Smooth muscle cell (in vitro differentiated cells): ENCODE measurements around the gene MYOM3. TPM values are rescaled to one million over a fixed set of nuclear protein-coding genes. Genes with fewer than 3 reads are reported as not detected.
"Not testable (repeated sequence)": the region's sequence is repeated elsewhere in the genome, so short reads cannot be mapped to it uniquely, and the experiment has no call there.

Experiments
- DNase-seq: peaks from one replicate; lab custom pipeline; 2025; ENCODE audit not compliant: unreplicated experiment; lab: John Stamatoyannopoulos, UW
- H2AFZ ChIP-seq: fragments of 200-600 bp; sonication (generic); 2 replicates; pipeline ENCODE4 v1.6.0; 2016; ENCODE audit warnings: antibody characterized with exemption, low read depth, mild to moderate bottlenecking
- H3F3A ChIP-seq: fragments of 200-600 bp; sonication (generic); 2 replicates; pipeline ENCODE4 v1.6.0; 2017; ENCODE audit warnings: antibody characterized with exemption, low read depth
- H3K27ac ChIP-seq: fragments of 200-600 bp; sonication (generic); 2 replicates; pipeline ENCODE4 v1.5.1; 2016; ENCODE audit warnings: low read depth, mild to moderate bottlenecking
- H3K27me3 ChIP-seq: fragments of 200-600 bp; sonication (generic); 2 replicates; pipeline ENCODE4 v1.6.1; 2016; ENCODE audit warnings: low read depth, mild to moderate bottlenecking
- H3K36me3 ChIP-seq: fragments of 200-600 bp; sonication (generic); 2 replicates; pipeline ENCODE4 v1.5.1; 2016; ENCODE audit warnings: low read depth
- H3K4me1 ChIP-seq: fragments of 200-600 bp; sonication (generic); 2 replicates; pipeline ENCODE4 v1.5.1; 2016; ENCODE audit warnings: low read depth
- H3K4me2 ChIP-seq: fragments of 200-600 bp; sonication (generic); 2 replicates; pipeline ENCODE4 v1.6.0; 2016; ENCODE audit warnings: mild to moderate bottlenecking
- H3K4me3 ChIP-seq: fragments of 200-600 bp; sonication (generic); 2 replicates; pipeline ENCODE4 v1.5.1; 2016; ENCODE audit warnings: mild to moderate bottlenecking
- H3K79me2 ChIP-seq: fragments of 200-600 bp; sonication (generic); 2 replicates; pipeline ENCODE4 v1.6.0; 2016; ENCODE audit warnings: low read depth, mild to moderate bottlenecking
- H3K9ac ChIP-seq: fragments of 200-600 bp; sonication (generic); 2 replicates; pipeline ENCODE4 v1.6.0; 2016; ENCODE audit warnings: low read depth
- H3K9me3 ChIP-seq: fragments of 200-600 bp; sonication (generic); replicated peaks from 2 replicates; pipeline ENCODE4 v1.5.1; 2016; ENCODE audit warnings: low read depth
- H4K20me1 ChIP-seq: fragments of 200-600 bp; sonication (generic); 2 replicates; pipeline ENCODE4 v1.6.0; 2016; ENCODE audit warnings: low read depth
- CTCF ChIP-seq: fragments of 200-600 bp; sonication (generic); IDR thresholded peaks from 2 replicates; pipeline ENCODE4 v1.5.1; 2017; ENCODE audit warnings: borderline replicate concordance, mild to moderate bottlenecking, antibody characterized with exemption; ENCODE audit not compliant: insufficient read depth, poor library complexity, severe bottlenecking
- WGBS: methylation state at CpG from one replicate; pipeline ENCODE4 v1.1.7; 2016; ENCODE audit warnings: low lambda C conversion rate; 5-methylcytosine and 5-hydroxymethylcytosine counted together
- polyA plus RNA-seq: library from polyadenylated mRNA; unstranded; fragments of >200 nt; fragmentation: Nextera tagmentation; extraction: Ambion mirVana; gene quantifications from 2 replicates; pipeline ENCODE4 v1.2.1, GENCODE V29; 2016
- total RNA-seq: library from RNA; depleted of rRNA; stranded (reverse); fragments of >200 nt; gene quantifications from 2 replicates; pipeline ENCODE4 v1.2.3, GENCODE V29; 2014

Gene MYOM3
- total and polyA plus RNA-seq, 2 experiments from 2014 or later = 0.18 to 0.26 TPM

- no peaks in the 10 kb centered on the region for H3K36me3 ChIP-seq
- no peak for TF ChIP-seq CTCF
- DNase-seq = no peak
- no peaks in the 10 kb centered on the region for H3K9me3 ChIP-seq
- no peaks in the 10 kb centered on the region for H3K27me3 ChIP-seq
- 81% methylated on average over 1 of the region's 1 CpG for WGBS
- H2AFZ ChIP-seq = no peak overlapping the region
- no peak overlapping the region for H3K9ac ChIP-seq
- no peak overlapping the region for H3K27ac ChIP-seq
- peaks cover 12% of the 10 kb centered on the region for H3F3A ChIP-seq
- peaks cover 5% of the 10 kb centered on the region for H4K20me1 ChIP-seq
- no peaks in the 10 kb centered on the region for H3K4me1 ChIP-seq
- H3K4me3 ChIP-seq = no peak overlapping the region
- no peaks in the 10 kb centered on the region for H3K79me2 ChIP-seq
- no peak overlapping the region for H3K4me2 ChIP-seq
Measured at GRCh38 chr1:24043345-24044032, 68.4 kb downstream of the MYOM3 start.

GRCh38 chr1:24042315-24042714 lies 69.6 kb downstream of the MYOM3 start:
- Histone ChIP-seq H3K27me3 (no peaks in the 10 kb centered on the region), H3K9me3 (no peaks in the 10 kb centered on the region), H3K4me2 (no peak overlapping the region), H3K4me3 (no peak overlapping the region), H2AFZ (no peak overlapping the region), H3F3A (peaks cover 12% of the 10 kb centered on the region), H3K36me3 (no peaks in the 10 kb centered on the region), H3K4me1 (no peaks in the 10 kb centered on the region), H3K79me2 (no peaks in the 10 kb centered on the region), H3K9ac (no peak overlapping the region), H3K27ac (no peak overlapping the region), H4K20me1 (peaks cover 5% of the 10 kb centered on the region)
- TF ChIP-seq CTCF = no peak
- no peak for DNase-seq
- 50% methylated on average over 4 of the region's 4 CpGs for WGBS

- Histone ChIP-seq H3K36me3 (no peaks in the 10 kb centered on the region), H3K9ac (no peak overlapping the region), H3K27ac (no peak overlapping the region), H3K27me3 (no peaks in the 10 kb centered on the region), H3K4me1 (no peaks in the 10 kb centered on the region), H3F3A (no peaks in the 10 kb centered on the region), H3K4me3 (no peak overlapping the region), H3K79me2 (no peaks in the 10 kb centered on the region), H3K4me2 (no peak overlapping the region), H3K9me3 (no peaks in the 10 kb centered on the region), H4K20me1 (no peaks in the 10 kb centered on the region), H2AFZ (no peak overlapping the region)
- DNase-seq = no peak
- WGBS = 91% methylated on average over 5 of the region's 5 CpGs
- no peak for TF ChIP-seq CTCF
Measured at GRCh38 chr1:24036088-24036487, 75.8 kb downstream of the MYOM3 start.

- Histone ChIP-seq H4K20me1 (no peaks in the 10 kb centered on the region), H3K9me3 (no peaks in the 10 kb centered on the region), H3K27me3 (no peaks in the 10 kb centered on the region), H3K4me3 (no peak overlapping the region), H3K79me2 (no peaks in the 10 kb centered on the region), H3F3A (no peaks in the 10 kb centered on the region), H3K4me1 (no peaks in the 10 kb centered on the region), H3K4me2 (no peak overlapping the region), H3K27ac (no peak overlapping the region), H3K36me3 (no peaks in the 10 kb centered on the region), H2AFZ (no peak overlapping the region), H3K9ac (no peak overlapping the region)
- TF ChIP-seq CTCF = no peak
- 96% methylated on average over 5 of the region's 5 CpGs for WGBS
- no peak for DNase-seq
Measured at GRCh38 chr1:24032981-24033380, 79.0 kb downstream of the MYOM3 start.

GRCh38 chr1:24030976-24031516 lies 80.9 kb downstream of the MYOM3 start:
- not testable (repeated sequence) for H3K79me2 ChIP-seq, DNase-seq, H3K27me3 ChIP-seq, H3K27ac ChIP-seq, H4K20me1 ChIP-seq, H3K4me1 ChIP-seq, H3K9ac ChIP-seq, H2AFZ ChIP-seq, H3K4me3 ChIP-seq, H3F3A ChIP-seq, H3K9me3 ChIP-seq, H3K36me3 ChIP-seq, H3K4me2 ChIP-seq
- 89% methylated on average over 7 of the region's 7 CpGs for WGBS
